NCI-H774 (cell line): ENCODE results near the gene AFAP1L2.

Source experiments
- DNase-seq: peaks from one replicate; lab custom pipeline; 2025; lab: John Stamatoyannopoulos, UW

AFAP1L2 gene

GRCh38 chr10:114408968-114409444 lies 4.7 kb upstream of the AFAP1L2 start:
- no peak for DNase-seq

GRCh38 chr10:114408112-114408967 lies 4.0 kb upstream of the AFAP1L2 start:
- DNase-seq: no peak

DNA sequence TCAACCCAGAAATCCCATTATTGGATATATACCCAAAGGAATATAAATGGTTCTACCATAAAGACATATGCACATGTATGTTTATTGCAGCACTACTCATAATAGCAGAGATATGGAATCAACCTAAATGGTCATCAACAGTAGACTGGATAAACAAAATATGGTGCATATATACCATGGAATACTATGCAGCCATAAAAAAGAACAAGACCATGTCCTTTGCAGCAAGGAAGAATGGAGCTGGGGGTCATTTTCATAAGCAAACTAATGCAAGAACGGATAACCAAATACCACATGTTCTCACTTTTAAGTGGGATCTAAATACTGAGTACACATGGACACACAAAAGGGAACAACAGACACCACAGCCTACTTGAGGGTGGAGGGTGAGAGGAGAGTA lies 2.2 kb upstream of the AFAP1L2 start:
- no peak for DNase-seq

DNA sequence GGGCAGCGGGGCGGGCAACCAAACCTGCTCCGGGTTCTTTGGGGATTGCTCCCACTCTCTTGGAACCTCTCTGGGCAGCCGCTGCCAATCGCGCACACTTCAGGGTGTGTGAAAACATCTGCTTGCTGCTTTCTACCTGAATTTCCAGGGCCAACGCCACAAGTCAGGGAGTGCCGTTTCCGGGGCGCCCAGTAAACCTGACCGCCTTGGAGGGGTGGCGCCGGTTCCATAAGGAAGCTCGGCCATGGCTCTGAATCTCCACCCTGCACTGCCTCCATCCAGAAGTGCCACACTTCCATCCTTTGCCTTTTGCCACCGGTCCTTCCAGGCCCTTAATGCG lies 679 bp upstream of the AFAP1L2 start:
- no peak for DNase-seq

- no peak for DNase-seq
Measured at GRCh38 chr10:114403541-114404161, 651 bp downstream of the AFAP1L2 start.

DNA sequence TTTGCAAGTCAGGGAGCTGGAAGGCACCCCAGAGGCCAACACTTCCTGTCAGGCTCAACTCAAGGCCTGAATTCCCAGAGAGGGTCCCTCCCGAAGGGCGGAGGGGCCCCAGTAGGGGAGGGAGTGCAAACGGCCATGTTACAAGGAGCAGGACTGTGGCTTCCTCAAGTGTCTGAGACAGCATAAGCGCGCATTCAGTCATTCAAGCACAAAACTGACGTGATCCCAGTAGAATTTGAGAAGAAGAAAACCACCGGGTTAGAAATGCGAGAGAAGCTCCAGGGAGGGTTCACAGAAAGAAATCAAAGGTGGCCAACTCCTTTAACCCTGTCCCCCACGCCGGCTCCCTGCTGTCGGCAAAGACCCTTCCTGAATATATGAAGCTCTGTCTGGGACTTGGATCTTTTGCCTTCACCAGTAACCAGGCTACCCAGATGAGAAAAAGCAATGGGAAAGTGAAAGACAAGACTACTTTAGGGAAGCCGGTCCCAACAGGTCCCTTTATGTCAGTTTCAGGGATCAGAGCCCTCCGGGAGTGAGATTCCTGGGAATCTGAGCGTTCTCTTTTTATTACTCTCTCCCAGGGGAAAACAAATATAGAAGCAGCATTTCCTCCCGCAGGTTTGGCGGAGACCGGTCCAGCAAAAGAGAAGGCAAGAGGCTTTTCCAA lies 1.3 kb downstream of the AFAP1L2 start:
- DNase-seq: no peak

- no peak for DNase-seq
Measured at GRCh38 chr10:114402233-114402632, 2.1 kb downstream of the AFAP1L2 start.

- no peak for DNase-seq
Measured at GRCh38 chr10:114401195-114401791, 3.0 kb downstream of the AFAP1L2 start.

- DNase-seq: no peak
Measured at GRCh38 chr10:114400091-114400490, 4.2 kb downstream of the AFAP1L2 start.

GRCh38 chr10:114399576-114399975 lies 4.7 kb downstream of the AFAP1L2 start:
- no peak for DNase-seq

DNA sequence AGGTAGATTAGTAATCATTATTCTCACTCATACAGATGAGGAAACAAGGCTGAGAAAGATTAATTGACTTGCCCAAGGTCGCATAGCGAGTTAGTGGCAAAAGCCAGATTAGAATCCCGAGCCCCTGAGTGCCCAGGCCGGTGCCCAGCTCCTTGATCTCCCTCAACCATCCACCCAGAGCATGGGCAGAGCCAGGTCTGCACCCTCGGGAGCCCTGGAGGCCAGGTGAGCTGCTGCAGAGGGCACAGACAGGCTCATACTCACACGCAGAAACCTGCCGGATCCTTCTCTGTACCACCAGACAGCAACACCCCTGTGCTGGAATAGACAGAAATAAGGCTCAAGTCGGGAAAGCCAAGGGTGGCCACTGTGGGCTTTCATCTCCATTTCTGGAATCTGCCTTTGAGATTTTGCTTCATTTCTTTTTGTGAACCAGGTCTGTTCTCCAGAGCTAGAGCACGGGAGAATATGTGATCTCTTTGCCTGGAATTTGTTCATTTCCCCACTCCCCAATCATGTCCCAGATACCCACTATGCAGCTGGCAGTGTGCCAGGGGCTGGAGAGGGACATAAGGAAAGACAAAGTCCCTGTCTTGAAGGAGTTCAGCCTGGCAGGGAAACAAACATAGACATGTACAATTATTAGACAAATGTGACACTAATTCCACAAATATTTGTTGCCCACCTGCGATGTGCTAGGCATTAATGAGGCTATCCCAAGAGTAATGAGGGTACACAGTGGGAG lies 5.5 kb downstream of the AFAP1L2 start:
- DNase-seq: no peak

GRCh38 chr10:114397651-114398145 lies 6.6 kb downstream of the AFAP1L2 start:
- DNase-seq: no peak

GRCh38 chr10:114396464-114396863 lies 7.8 kb downstream of the AFAP1L2 start:
- no peak for DNase-seq

DNA sequence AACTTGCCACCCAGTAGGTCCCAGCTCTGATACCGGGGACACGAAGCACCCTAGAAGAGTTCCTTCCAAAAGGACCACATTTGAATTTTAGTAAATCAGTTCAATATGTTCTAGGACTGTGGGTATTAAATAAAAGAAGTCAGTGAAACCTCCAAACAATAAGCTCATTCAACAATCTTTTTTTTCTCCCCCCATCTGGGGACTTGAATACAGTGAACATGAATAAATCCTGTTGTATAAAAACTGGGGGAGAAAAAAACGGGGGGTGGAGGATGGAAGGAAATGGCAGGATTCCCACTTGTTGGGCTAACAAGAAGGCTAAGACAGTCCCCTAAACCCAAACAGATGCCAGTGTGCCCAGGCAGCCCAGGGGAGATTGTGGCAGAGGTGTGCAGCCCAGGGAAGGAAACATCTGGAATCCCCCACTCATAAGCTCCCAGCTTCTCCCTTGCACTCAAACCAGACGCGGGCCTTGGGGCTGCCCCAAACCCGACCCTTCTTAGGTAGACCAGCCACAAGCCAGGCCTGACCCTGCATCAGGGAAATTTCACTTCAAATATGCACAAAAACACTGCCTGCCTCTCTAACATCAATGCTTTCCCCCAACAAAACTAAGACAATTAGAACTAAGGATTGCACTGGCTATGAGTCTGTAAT lies 8.8 kb downstream of the AFAP1L2 start:
- no peak for DNase-seq

- no peak for DNase-seq
Measured at GRCh38 chr10:114394531-114394930, 9.8 kb downstream of the AFAP1L2 start.

DNA sequence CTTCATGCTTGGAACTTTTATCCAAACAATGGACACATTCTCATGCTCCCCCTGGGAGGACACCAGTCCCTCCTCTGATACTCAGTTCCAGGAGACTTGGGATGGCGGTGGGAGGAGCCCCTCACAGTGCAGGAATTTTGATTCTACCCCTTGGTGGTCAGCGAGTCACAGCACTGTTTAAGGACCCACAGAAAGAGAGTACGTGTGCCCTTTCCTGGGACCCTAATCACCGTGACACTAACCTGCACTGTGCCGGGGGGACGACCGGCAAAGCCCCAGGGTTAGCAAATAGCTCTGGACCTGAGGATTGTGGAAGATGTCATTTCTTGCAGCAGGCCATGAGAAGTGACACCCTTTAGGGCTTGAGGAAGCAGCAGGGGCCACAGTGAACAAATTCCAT lies 10.4 kb downstream of the AFAP1L2 start:
- no peak for DNase-seq

DNA sequence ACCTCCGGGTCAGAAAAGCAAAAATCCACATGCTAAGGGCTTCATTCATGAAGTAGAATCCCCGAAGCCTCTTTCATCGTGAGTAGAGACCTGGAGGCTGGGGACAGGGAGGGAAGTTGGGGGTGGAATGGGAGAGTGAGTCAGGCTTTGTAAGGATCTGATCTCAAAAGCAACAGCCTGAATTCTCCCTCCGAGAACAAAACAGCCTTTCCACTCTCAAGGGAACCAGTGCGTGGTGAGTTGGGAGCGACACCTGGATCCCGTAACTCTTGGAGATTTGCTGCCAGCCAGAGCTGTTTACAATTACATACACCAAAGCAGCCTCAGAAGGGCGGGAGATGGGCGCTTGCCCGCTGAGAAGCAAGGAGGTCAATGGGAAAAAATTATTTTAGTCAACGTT lies 10.8 kb downstream of the AFAP1L2 start:
- DNase-seq: no peak

GRCh38 chr10:114392112-114392835 lies 12.0 kb downstream of the AFAP1L2 start:
- DNase-seq: no peak

- no peak for DNase-seq
Measured at GRCh38 chr10:114391599-114391998, 12.7 kb downstream of the AFAP1L2 start.

GRCh38 chr10:114389426-114389825 lies 14.9 kb downstream of the AFAP1L2 start:
- no peak for DNase-seq
